Fibroblast of villous mesenchyme (primary cell): ENCODE data around the gene OSER1. TPM values are rescaled to one million over a fixed set of nuclear protein-coding genes. Genes with fewer than 3 reads are reported as not detected.

Experiments
- DNase-seq: peaks from one replicate; pipeline ENCODE4 v3.0.0-alpha.2; 2010; ENCODE audit warnings: low read depth
- H3K4me3 ChIP-seq: 2 replicates; pipeline ENCODE4 v1.5.1; 2011; ENCODE audit warnings: low read depth, mild to moderate bottlenecking, low read length
- CTCF ChIP-seq: IDR thresholded peaks from 2 replicates; pipeline ENCODE4 v1.5.1; 2012; ENCODE audit warnings: low read depth, mild to moderate bottlenecking, low read length; ENCODE audit not compliant: insufficient read depth
- total RNA-seq: library from RNA; depleted of rRNA; stranded (reverse); fragments of >200 nt; gene quantifications from 2 replicates; pipeline ENCODE4 v1.2.3, GENCODE V29; 2012

The OSER1 gene
- total RNA-seq, 1 donor = 45.8 TPM

GRCh38 chr20:44211177-44212039 is 837 bp upstream of the OSER1 start:
- peak; percentile 41 for DNase-seq
- H3K4me3 ChIP-seq = peak overlapping the region; percentile 79
- no peak for TF ChIP-seq CTCF

- peak overlapping the region; percentile 98 for H3K4me3 ChIP-seq
- DNase-seq = peak; percentile 55
- TF ChIP-seq CTCF = no peak
Measured at GRCh38 chr20:44209686-44210405, 725 bp downstream of the OSER1 start.

GRCh38 chr20:44208770-44209169 is 1.8 kb downstream of the OSER1 start:
- TF ChIP-seq CTCF = no peak
- peak; percentile 51 for DNase-seq
- H3K4me3 ChIP-seq = peak overlapping the region; percentile 98

GRCh38 chr20:44208165-44208564 is 2.4 kb downstream of the OSER1 start:
- peak overlapping the region; percentile 98 for H3K4me3 ChIP-seq
- DNase-seq = no peak

GRCh38 chr20:44207126-44207723 is 3.3 kb downstream of the OSER1 start:
- DNase-seq = no peak
- TF ChIP-seq CTCF = no peak
- no peak overlapping the region for H3K4me3 ChIP-seq

More at GRCh38 chr20:44208165-44208564, 2.4 kb downstream of the OSER1 start:
- no peak for TF ChIP-seq CTCF

- TF ChIP-seq CTCF = no peak
- DNase-seq = no peak
- no peak overlapping the region for H3K4me3 ChIP-seq
Measured at GRCh38 chr20:44206132-44206531, 4.4 kb downstream of the OSER1 start.
